Esophagus (tissue), 2 donors: ENCODE data around the gene NOXA1. TPM values are rescaled to one million over a fixed set of nuclear protein-coding genes. Genes with fewer than 3 reads are reported as not detected.

Experiments used
- H3K27ac ChIP-seq, 2 donors: one replicate each; pipeline ENCODE4 v1.5.1; 2013; ENCODE audit warnings: low read depth in 2 of 2, mild to moderate bottlenecking in 2 of 2, inconsistent platforms in 1 of 2, low read length in 1 of 2, moderate library complexity in 1 of 2
- H3K27me3 ChIP-seq, 2 donors: one replicate each; pipeline ENCODE4 v1.6.1; 2013; ENCODE audit warnings: low read length in 2 of 2, control low read depth in 1 of 2, mild to moderate bottlenecking in 1 of 2; ENCODE audit not compliant: insufficient read depth in 2 of 2, control insufficient read depth in 1 of 2
- H3K36me3 ChIP-seq, 2 donors: one replicate each; pipeline ENCODE4 v1.6.1; 2013; ENCODE audit warnings: low read length in 1 of 2; ENCODE audit not compliant: control insufficient read depth in 2 of 2, insufficient read depth in 2 of 2
- H3K4me1 ChIP-seq, 2 donors: one replicate each; pipeline ENCODE4 v1.6.1; 2013; ENCODE audit warnings: low read length in 1 of 2; ENCODE audit not compliant: control insufficient read depth in 2 of 2, insufficient read depth in 2 of 2
- H3K4me3 ChIP-seq, 2 donors: one replicate each; pipeline ENCODE4 v1.5.1; 2013; ENCODE audit warnings: low read length in 2 of 2, mild to moderate bottlenecking in 2 of 2, low read depth in 1 of 2, moderate library complexity in 1 of 2
- H3K9me3 ChIP-seq, 2 donors: one replicate each; pipeline ENCODE4 v1.6.1; 2013; ENCODE audit warnings: mild to moderate bottlenecking in 2 of 2, low read depth in 1 of 2, low read length in 1 of 2, moderate library complexity in 1 of 2; ENCODE audit not compliant: control insufficient read depth in 2 of 2, insufficient read depth in 1 of 2
- WGBS, 2 donors: extraction: QIAGEN DNeasy Blood & Tissue Kit; methylation state at CpG; one replicate each; pipeline ENCODE4 v1.1.7; 2013; 5-methylcytosine and 5-hydroxymethylcytosine counted together
- polyA plus RNA-seq, 2 donors: library from polyadenylated mRNA; stranded (reverse); fragments of 200-250 nt; gene quantifications; one replicate each; pipeline ENCODE4 v1.2.3, GENCODE V29; 2013
- donor health status: healthy with polysubstance abuse.
- donor health status: Bipolar disorder and iron deficiency.

NOXA1 gene
- polyA plus RNA-seq, 2 donors = 6.5 to 14.3 TPM

GRCh38 chr9:137387891-137388560, 35.2 kb upstream of the NOXA1 start:
- Histone ChIP-seq H3K27me3 (no peaks in the 10 kb centered on the region), H3K9me3 (no peaks in the 10 kb centered on the region), H3K27ac (peak overlapping the region; percentile 31 to 39), H3K4me3 (no peak overlapping the region), H3K36me3 (peaks cover 0 to 7% of the 10 kb centered on the region in 2 donors), H3K4me1 (no peaks in the 10 kb centered on the region)
- 81 to 85% methylated on average over 26 of the region's 26 CpGs for WGBS, 2 donors

GRCh38 chr9:137388589-137389427, 34.4 kb upstream of the NOXA1 start:
- no peaks in the 10 kb centered on the region for H3K4me1 ChIP-seq
- no peaks in the 10 kb centered on the region for H3K9me3 ChIP-seq
- H3K27me3 ChIP-seq = no peaks in the 10 kb centered on the region
- peaks cover 0 to 7% of the 10 kb centered on the region in 2 donors for H3K36me3 ChIP-seq
- WGBS, 2 donors = 90 to 92% methylated on average over 40 to 47 of the region's 47 CpGs
- no peak overlapping the region for H3K4me3 ChIP-seq
- no peak overlapping the region for H3K27ac ChIP-seq

- 95 to 96% methylated on average over 13 of the region's 13 CpGs for WGBS, 2 donors
- no peak overlapping the region for H3K27ac ChIP-seq
- H3K4me3 ChIP-seq = no peak overlapping the region
- no peaks in the 10 kb centered on the region for H3K9me3 ChIP-seq
- H3K36me3 ChIP-seq = peaks cover 0 to 7% of the 10 kb centered on the region in 2 donors
- H3K27me3 ChIP-seq = no peaks in the 10 kb centered on the region
- no peaks in the 10 kb centered on the region for H3K4me1 ChIP-seq
These were observed 33.8 kb upstream of the NOXA1 start for GRCh38 chr9:137389428-137389746.

GRCh38 chr9:137390553-137391410, 32.4 kb upstream of the NOXA1 start:
- Histone ChIP-seq H3K4me1 (no peaks in the 10 kb centered on the region), H3K36me3 (peaks cover 0 to 11% of the 10 kb centered on the region in 2 donors), H3K27me3 (no peaks in the 10 kb centered on the region), H3K4me3 (no peak overlapping the region), H3K27ac (peak overlapping the region in 1 of 2 donors; percentile 47), H3K9me3 (no peaks in the 10 kb centered on the region)
- WGBS, 2 donors = 70 to 77% methylated on average over 42 of the region's 42 CpGs

GRCh38 chr9:137391411-137391754, 31.8 kb upstream of the NOXA1 start:
- WGBS, 2 donors = 62 to 71% methylated on average over 14 to 22 of the region's 22 CpGs
- Histone ChIP-seq H3K36me3 (peaks cover 0 to 11% of the 10 kb centered on the region in 2 donors), H3K4me1 (no peaks in the 10 kb centered on the region), H3K4me3 (no peak overlapping the region), H3K9me3 (no peaks in the 10 kb centered on the region), H3K27me3 (no peaks in the 10 kb centered on the region), H3K27ac (peak overlapping the region in 1 of 2 donors; percentile 47)

GRCh38 chr9:137392232-137393007, 30.8 kb upstream of the NOXA1 start:
- Histone ChIP-seq H3K9me3 (no peaks in the 10 kb centered on the region), H3K27ac (no peak overlapping the region), H3K27me3 (no peaks in the 10 kb centered on the region), H3K4me1 (no peaks in the 10 kb centered on the region), H3K36me3 (peaks cover 0 to 11% of the 10 kb centered on the region in 2 donors), H3K4me3 (no peak overlapping the region)
- 95 to 96% methylated on average over 22 to 23 of the region's 23 CpGs for WGBS, 2 donors

GRCh38 chr9:137393176-137394150, 29.7 kb upstream of the NOXA1 start:
- WGBS, 2 donors = 91 to 92% methylated on average over 25 to 28 of the region's 28 CpGs

GRCh38 chr9:137394866-137395665, 28.1 kb upstream of the NOXA1 start:
- no peak overlapping the region for H3K4me3 ChIP-seq
- no peaks in the 10 kb centered on the region for H3K9me3 ChIP-seq
- 91 to 92% methylated on average over 35 to 36 of the region's 36 CpGs for WGBS, 2 donors
- H3K36me3 ChIP-seq = peaks cover 2 to 8% of the 10 kb centered on the region in 2 donors
- no peak overlapping the region for H3K27ac ChIP-seq
- no peaks in the 10 kb centered on the region for H3K4me1 ChIP-seq
- H3K27me3 ChIP-seq = no peaks in the 10 kb centered on the region

More at GRCh38 chr9:137393176-137394150, 29.7 kb upstream of the NOXA1 start:
- no peak overlapping the region for H3K27ac ChIP-seq
- H3K4me3 ChIP-seq = no peak overlapping the region
- peaks cover 2 to 11% of the 10 kb centered on the region in 2 donors for H3K36me3 ChIP-seq
- no peaks in the 10 kb centered on the region for H3K27me3 ChIP-seq
- H3K9me3 ChIP-seq = no peaks in the 10 kb centered on the region
- no peaks in the 10 kb centered on the region for H3K4me1 ChIP-seq
